ENCODE results near the gene CIITA.

GRCh38 chr16:10954903-10955302, 77.9 kb downstream of the CIITA start:
- TF ChIP-seq CTCF (IDR thresholded peaks at IDR 0.05; ENCODE audit: insufficient read depth, low read length, poor library complexity, severe bottlenecking), result no peak
- TF ChIP-seq EZH2phosphoT487 (conservative IDR thresholded peaks at IDR 0.05; ENCODE audit: low read length), result no peak

Data from SU-DHL-6 (cell line).